ENCODE measurements around the gene ZMYM1.
"Not testable (repeated sequence)": the region's sequence is repeated elsewhere in the genome, so short reads cannot be mapped to it uniquely, and the experiment has no call there.

The ZMYM1 gene

GRCh38 chr1:35079003-35079930 lies at the start of gene ZMYM1:
Gene ZMYM1 (plus strand): TSS chr1:35079385. CDS start chr1:35093988, 14,603 bp downstream.
- DNase-seq (ENCODE audit: low spot score), result peak; percentile 74

GRCh38 chr1:35029761-35030160 lies 49.4 kb upstream of the ZMYM1 start:
- no peak for DNase-seq (ENCODE audit: low spot score)

- no peak for DNase-seq (ENCODE audit: low spot score)
Measured at GRCh38 chr1:35030338-35030737, 48.8 kb upstream of the ZMYM1 start.

GRCh38 chr1:35030756-35031446 lies 48.3 kb upstream of the ZMYM1 start:
- peak; percentile 22 for DNase-seq (ENCODE audit: low spot score)

- no peak for DNase-seq (ENCODE audit: low spot score)
Measured at GRCh38 chr1:35032384-35032739, 46.8 kb upstream of the ZMYM1 start.

GRCh38 chr1:35033346-35033745 lies 45.8 kb upstream of the ZMYM1 start:
- no peak for DNase-seq (ENCODE audit: low spot score)

GRCh38 chr1:35036621-35037020 lies 42.6 kb upstream of the ZMYM1 start:
- no peak for DNase-seq (ENCODE audit: low spot score)

- no peak for DNase-seq (ENCODE audit: low spot score)
Measured at GRCh38 chr1:35037206-35037605, 42.0 kb upstream of the ZMYM1 start.

- no peak for DNase-seq (ENCODE audit: low spot score)
Measured at GRCh38 chr1:35038723-35039122, 40.5 kb upstream of the ZMYM1 start.

- no peak for DNase-seq (ENCODE audit: low spot score)
Measured at GRCh38 chr1:35043498-35043897, 35.7 kb upstream of the ZMYM1 start.

GRCh38 chr1:35044431-35044830 lies 34.8 kb upstream of the ZMYM1 start:
- DNase-seq (ENCODE audit: low spot score), result no peak

GRCh38 chr1:35046730-35047129 lies 32.5 kb upstream of the ZMYM1 start:
- no peak for DNase-seq (ENCODE audit: low spot score)

- peak; percentile 34 for DNase-seq (ENCODE audit: low spot score)
Measured at GRCh38 chr1:35047188-35047858, 31.9 kb upstream of the ZMYM1 start.

GRCh38 chr1:35049116-35049515 lies 30.1 kb upstream of the ZMYM1 start:
- no peak for DNase-seq (ENCODE audit: low spot score)

- no peak for DNase-seq (ENCODE audit: low spot score)
Measured at GRCh38 chr1:35053433-35053832, 25.8 kb upstream of the ZMYM1 start.

- not testable (repeated sequence) for DNase-seq (ENCODE audit: low spot score)
Measured at GRCh38 chr1:35054282-35054681, 24.9 kb upstream of the ZMYM1 start.

GRCh38 chr1:35058321-35058720 lies 20.9 kb upstream of the ZMYM1 start:
- DNase-seq (ENCODE audit: low spot score), result not testable (repeated sequence)

GRCh38 chr1:35058988-35059387 lies 20.2 kb upstream of the ZMYM1 start:
- DNase-seq (ENCODE audit: low spot score), result no peak

- DNase-seq (ENCODE audit: low spot score), result no peak
Measured at GRCh38 chr1:35062518-35063196, 16.5 kb upstream of the ZMYM1 start.

GRCh38 chr1:35064265-35064664 lies 14.9 kb upstream of the ZMYM1 start:
- DNase-seq (ENCODE audit: low spot score), result no peak

GRCh38 chr1:35069746-35070145 lies 9.4 kb upstream of the ZMYM1 start:
- DNase-seq (ENCODE audit: low spot score), result no peak

- no peak for DNase-seq (ENCODE audit: low spot score)
Measured at GRCh38 chr1:35073265-35073811, 5.8 kb upstream of the ZMYM1 start.
